ENCODE measurements around the gene LRFN4. TPM values are rescaled to one million over a fixed set of nuclear protein-coding genes. Genes with fewer than 3 reads are reported as not detected.

LRFN4 gene
- total RNA-seq, 1 experiment from 2014 or later: 70.3 TPM

GRCh38 chr11:66815646-66816045, 41.2 kb upstream of the LRFN4 start (continued):
- no peak for TF ChIP-seq HMGA2 (CRISPR knock-in tag; IDR thresholded peaks at IDR 0.05)
- TF ChIP-seq IRF2 (CRISPR knock-in tag; IDR thresholded peaks at IDR 0.05; ENCODE audit: borderline replicate concordance, low read depth): no peak
- TF ChIP-seq E2F4 (CRISPR knock-in tag; IDR thresholded peaks at IDR 0.05; ENCODE audit: borderline replicate concordance, low read depth): no peak
- TF ChIP-seq NFE2L1 (CRISPR knock-in tag; IDR thresholded peaks at IDR 0.05): no peak

- no peaks in the 10 kb centered on the region for H3K4me1 Mint-ChIP-seq
- no peak for DNase-seq (ENCODE audit: low spot score)
- H3K27me3 Mint-ChIP-seq (ENCODE audit: low read depth): no peaks in the 10 kb centered on the region
- no peak for ATAC-seq
- H3K27ac Mint-ChIP-seq: no peak overlapping the region
- ChIA-PET CTCF (no interaction called here), POLR2A (no interaction called here)
- no peak overlapping the region for H3K4me3 Mint-ChIP-seq
- H3K9me3 Mint-ChIP-seq: no peaks in the 10 kb centered on the region
- TF ChIP-seq NR1H2 (CRISPR knock-in tag; IDR thresholded peaks at IDR 0.05) (no peak), ZNF512 (CRISPR knock-in tag; IDR thresholded peaks at IDR 0.05; ENCODE audit: borderline replicate concordance) (no peak), FOXP1 (CRISPR knock-in tag; IDR thresholded peaks at IDR 0.05; ENCODE audit: borderline replicate concordance) (no peak), ATF3 (CRISPR knock-in tag; conservative IDR thresholded peaks at IDR 0.05) (no peak), NFE2L1 (CRISPR knock-in tag; IDR thresholded peaks at IDR 0.05) (no peak), ZNF121 (CRISPR knock-in tag; IDR thresholded peaks at IDR 0.05) (no peak), CTCF (IDR thresholded peaks at IDR 0.05) (no peak), RELA (CRISPR knock-in tag; IDR thresholded peaks at IDR 0.05; ENCODE audit: borderline replicate concordance) (no peak), NR3C1 (CRISPR knock-in tag; conservative IDR thresholded peaks at IDR 0.05; ENCODE audit: low read depth) (no peak), SP1 (CRISPR knock-in tag; conservative IDR thresholded peaks at IDR 0.05) (no peak), FOXK1 (CRISPR knock-in tag; IDR thresholded peaks at IDR 0.05) (no peak), HMGA2 (CRISPR knock-in tag; IDR thresholded peaks at IDR 0.05) (no peak), ZNF423 (CRISPR knock-in tag; IDR thresholded peaks at IDR 0.05) (no peak), ZNF532 (CRISPR knock-in tag; IDR thresholded peaks at IDR 0.05; ENCODE audit: borderline replicate concordance) (no peak), ZNF425 (CRISPR knock-in tag; conservative IDR thresholded peaks at IDR 0.05) (no peak), IRF1 (CRISPR knock-in tag; IDR thresholded peaks at IDR 0.05) (no peak)
- H3K36me3 Mint-ChIP-seq: no peaks in the 10 kb centered on the region
Observed at GRCh38 chr11:66818231-66818955, 38.5 kb upstream of the LRFN4 start.

Measured in WTC11 (cell line).